Natural killer cell (primary cell): ENCODE data around the gene CAPRIN2. TPM values are rescaled to one million over a fixed set of nuclear protein-coding genes. Genes with fewer than 3 reads are reported as not detected.

Experiments
- ATAC-seq, 3 donors: fragments of 150-1000 bp in 2 of 3; fragments of 200-7000 bp in 1 of 3; cut with Tn5 transposase; 1 replicate in 1 of 3; 2 replicates in 2 of 3; pipeline ENCODE4 v1.10.0; 2021; ENCODE audit warnings: mild to moderate bottlenecking in 2 of 3, moderate library complexity in 2 of 3
- DNase-seq, 2 donors: peaks; one replicate each; pipeline versions ENCODE4 v3.0.0 to v3.0.0-alpha.2; 2013 to 2021; ENCODE audit warnings: mixed read lengths in 1 of 2
- H3K27ac ChIP-seq: one replicate; pipeline ENCODE4 v1.5.1; 2013; ENCODE audit warnings: mild to moderate bottlenecking, low read length
- H3K27me3 ChIP-seq: one replicate; pipeline ENCODE4 v1.6.1; 2013; ENCODE audit warnings: low read length; ENCODE audit not compliant: control insufficient read depth, insufficient read depth
- H3K36me3 ChIP-seq: one replicate; pipeline ENCODE4 v1.6.1; 2013; ENCODE audit warnings: low read length; ENCODE audit not compliant: control insufficient read depth, insufficient read depth
- H3K4me1 ChIP-seq: one replicate; pipeline ENCODE4 v1.6.1; 2013; ENCODE audit warnings: low read length; ENCODE audit not compliant: control insufficient read depth, insufficient read depth
- H3K4me3 ChIP-seq: one replicate; pipeline ENCODE4 v1.5.1; 2013; ENCODE audit warnings: low read length
- H3K9me3 ChIP-seq: one replicate; pipeline ENCODE4 v1.6.1; 2013; ENCODE audit warnings: low read length; ENCODE audit not compliant: control insufficient read depth, insufficient read depth
- H3K27ac Mint-ChIP-seq, 2 donors: one replicate each; pipeline ENCODE4 v1.8.0; 2022; ENCODE audit warnings: mild to moderate bottlenecking in 2 of 2, mixed read lengths in 2 of 2, moderate library complexity in 1 of 2
- H3K27me3 Mint-ChIP-seq, 2 donors: one replicate each; pipeline ENCODE4 v1.8.0; 2022; ENCODE audit warnings: low read depth in 2 of 2, mixed read lengths in 2 of 2
- H3K36me3 Mint-ChIP-seq: one replicate; pipeline ENCODE4 v1.8.0; 2022; ENCODE audit warnings: mixed read lengths
- H3K4me1 Mint-ChIP-seq, 2 donors: one replicate each; pipeline ENCODE4 v1.8.0; 2022; ENCODE audit warnings: mixed read lengths in 2 of 2
- H3K4me3 Mint-ChIP-seq: one replicate; pipeline ENCODE4 v1.8.0; 2022; ENCODE audit warnings: mild to moderate bottlenecking, moderate library complexity, mixed read lengths
- H3K9me3 Mint-ChIP-seq, 2 donors: one replicate each; pipeline ENCODE4 v1.8.0; 2022; ENCODE audit warnings: mixed read lengths in 2 of 2
- CTCF ChIP-seq: fragments of 200-600 bp; IDR thresholded peaks from one replicate; pipeline ENCODE4 v1.8.0; 2022; ENCODE audit warnings: antibody characterized with exemption
- WGBS: methylation state at CpG from one replicate; pipeline ENCODE4 v1.1.7; 2013; ENCODE audit warnings: missing lambda C conversion rate; ENCODE audit not compliant: insufficient coverage; 5-methylcytosine and 5-hydroxymethylcytosine counted together
- intact Hi-C: fragments of 100-400 bp; cut with micrococcal nuclease; formaldehyde crosslinking; loops from one replicate; pipeline ENCODE4 v1.14.2; 2022
- total RNA-seq, 4 donors: library from RNA; stranded (reverse); fragments of 120-200 nt in 1 of 4; gene quantifications; one replicate each; pipeline versions ENCODE4 v1.2.3 to v1.2.4, GENCODE V29; 2013 to 2022

Gene CAPRIN2
- total RNA-seq, 3 donors from 2014 or later (not counting 1 experiment from before 2014, with no cell fraction given): 38.1 to 53.2 (median 38.7) TPM

GRCh38 chr12:30782316-30783173 lies 27.8 kb upstream of the CAPRIN2 start:
- Histone ChIP-seq H3K9me3 (no peaks in the 10 kb centered on the region), H3K27me3 (no peaks in the 10 kb centered on the region), H3K36me3 (no peaks in the 10 kb centered on the region), H3K4me1 (no peaks in the 10 kb centered on the region), H3K4me3 (no peak overlapping the region), H3K27ac (no peak overlapping the region)
- ATAC-seq (no peak), DNase-seq (no peak)
- H3K4me3 Mint-ChIP-seq: no peak overlapping the region
- WGBS: 94% methylated on average over 2 of the region's 3 CpGs
- no peak for TF ChIP-seq CTCF
- peaks cover 19 to 60% of the 10 kb centered on the region in 2 donors for H3K27me3 Mint-ChIP-seq
- H3K27ac Mint-ChIP-seq: no peak overlapping the region
- intact Hi-C loops: no loop called here
- no peaks in the 10 kb centered on the region for H3K4me1 Mint-ChIP-seq
- no peaks in the 10 kb centered on the region for H3K9me3 Mint-ChIP-seq
- no peaks in the 10 kb centered on the region for H3K36me3 Mint-ChIP-seq

DNA sequence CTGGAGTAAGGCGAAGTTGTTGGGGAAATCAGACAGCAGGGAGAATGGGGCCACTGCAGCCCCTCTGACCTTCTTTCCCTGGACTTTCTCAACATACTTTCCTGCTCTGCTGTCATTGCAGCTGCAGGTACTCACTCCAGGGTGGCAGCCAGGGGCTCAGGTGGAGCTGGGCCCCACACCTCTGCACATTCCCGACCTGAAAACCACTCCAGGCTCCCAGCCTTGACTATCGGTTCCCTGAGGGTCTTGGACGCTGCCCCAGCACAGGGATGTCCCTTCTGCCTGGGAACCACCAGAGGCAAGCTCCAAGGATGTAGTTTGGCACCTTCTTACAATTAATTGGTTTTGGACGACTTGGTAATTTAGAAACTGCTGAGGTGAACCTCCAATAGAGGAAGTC lies 24.8 kb upstream of the CAPRIN2 start:
- Mint-ChIP-seq H3K9me3 (no peaks in the 10 kb centered on the region), H3K4me3 (no peak overlapping the region), H3K36me3 (no peaks in the 10 kb centered on the region), H3K4me1 (no peaks in the 10 kb centered on the region), H3K27me3 (peaks cover 14 to 51% of the 10 kb centered on the region in 2 donors), H3K27ac (no peak overlapping the region)
- no peaks in the 10 kb centered on the region for H3K36me3 ChIP-seq
- no peak for TF ChIP-seq CTCF
- intact Hi-C loops: no loop called here
- ATAC-seq (no peak), DNase-seq (no peak)
- H3K27ac ChIP-seq: no peak overlapping the region
- no peaks in the 10 kb centered on the region for H3K9me3 ChIP-seq
- H3K27me3 ChIP-seq: no peaks in the 10 kb centered on the region
- WGBS: 89% methylated on average over 5 of the region's 5 CpGs
- H3K4me3 ChIP-seq: no peak overlapping the region
- no peaks in the 10 kb centered on the region for H3K4me1 ChIP-seq

GRCh38 chr12:30779178-30779577 lies 24.4 kb upstream of the CAPRIN2 start:
- no peak overlapping the region for H3K27ac ChIP-seq
- no peak overlapping the region for H3K4me3 ChIP-seq
- no peaks in the 10 kb centered on the region for H3K4me1 Mint-ChIP-seq
- no peaks in the 10 kb centered on the region for H3K9me3 Mint-ChIP-seq
- ATAC-seq (no peak), DNase-seq (no peak)
- no peaks in the 10 kb centered on the region for H3K36me3 ChIP-seq
- H3K4me3 Mint-ChIP-seq: no peak overlapping the region
- H3K27me3 Mint-ChIP-seq: peaks cover 10 to 47% of the 10 kb centered on the region in 2 donors
- no peak overlapping the region for H3K27ac Mint-ChIP-seq
- no peaks in the 10 kb centered on the region for H3K9me3 ChIP-seq
- no peak for TF ChIP-seq CTCF
- no peaks in the 10 kb centered on the region for H3K4me1 ChIP-seq
- no peaks in the 10 kb centered on the region for H3K27me3 ChIP-seq
- intact Hi-C loops: no loop called here
- H3K36me3 Mint-ChIP-seq: no peaks in the 10 kb centered on the region

- H3K27me3 ChIP-seq: no peaks in the 10 kb centered on the region
- intact Hi-C loops: no loop called here
- Mint-ChIP-seq H3K4me1 (no peaks in the 10 kb centered on the region), H3K4me3 (no peak overlapping the region), H3K36me3 (no peaks in the 10 kb centered on the region), H3K9me3 (no peaks in the 10 kb centered on the region), H3K27ac (no peak overlapping the region), H3K27me3 (peaks cover 14 to 29% of the 10 kb centered on the region in 2 donors)
- TF ChIP-seq CTCF: no peak
- ATAC-seq (no peak), DNase-seq (no peak)
- no peaks in the 10 kb centered on the region for H3K36me3 ChIP-seq
- no peak overlapping the region for H3K27ac ChIP-seq
- H3K9me3 ChIP-seq: no peaks in the 10 kb centered on the region
- no peak overlapping the region for H3K4me3 ChIP-seq
- H3K4me1 ChIP-seq: no peaks in the 10 kb centered on the region
Observed at GRCh38 chr12:30774599-30774998, 19.8 kb upstream of the CAPRIN2 start.
